ENCODE results near the gene PDLIM7.

The PDLIM7 gene

GRCh38 chr5:177540438-177540837 is 43.0 kb upstream of the PDLIM7 start:
- H4K20me1 ChIP-seq (ENCODE audit: insufficient read depth, low read length), result peaks cover 32% of the 10 kb centered on the region
- TF ChIP-seq EZH2phosphoT487 (IDR thresholded peaks at IDR 0.05; ENCODE audit: low read depth) (no peak), CTCF (IDR thresholded peaks at IDR 0.05; ENCODE audit: low read depth, low read length) (no peak)
- H3K79me2 ChIP-seq (ENCODE audit: low read length), result peaks cover 43% of the 10 kb centered on the region
- no peak overlapping the region for H3K9ac ChIP-seq (ENCODE audit: low read length)
- no peaks in the 10 kb centered on the region for H3K27me3 ChIP-seq (ENCODE audit: low read depth, low read length)
- no peaks in the 10 kb centered on the region for H3K4me1 ChIP-seq (ENCODE audit: low read length)
- no peaks in the 10 kb centered on the region for H3K9me3 ChIP-seq (ENCODE audit: insufficient read depth, low read length)
- H3K36me3 ChIP-seq (replicated peaks; ENCODE audit: low read depth, low read length), result peaks cover 32% of the 10 kb centered on the region
- H2AFZ ChIP-seq (ENCODE audit: low read depth, low read length), result no peak overlapping the region
- no peak overlapping the region for H3K4me3 ChIP-seq (ENCODE audit: low read length)
- H3K27ac ChIP-seq (ENCODE audit: low read length), result no peak overlapping the region
- no peak overlapping the region for H3K4me2 ChIP-seq (ENCODE audit: low read length)

- H3K9me3 ChIP-seq (ENCODE audit: insufficient read depth, low read length), result no peaks in the 10 kb centered on the region
- H3K27me3 ChIP-seq (ENCODE audit: low read depth, low read length), result no peaks in the 10 kb centered on the region
- H3K79me2 ChIP-seq (ENCODE audit: low read length), result peaks cover 42% of the 10 kb centered on the region
- H4K20me1 ChIP-seq (ENCODE audit: insufficient read depth, low read length), result peaks cover 32% of the 10 kb centered on the region
- no peak overlapping the region for H2AFZ ChIP-seq (ENCODE audit: low read depth, low read length)
- H3K4me1 ChIP-seq (ENCODE audit: low read length), result no peaks in the 10 kb centered on the region
- H3K36me3 ChIP-seq (replicated peaks; ENCODE audit: low read depth, low read length), result peaks cover 32% of the 10 kb centered on the region
- no peak overlapping the region for H3K9ac ChIP-seq (ENCODE audit: low read length)
- TF ChIP-seq EZH2phosphoT487 (IDR thresholded peaks at IDR 0.05; ENCODE audit: low read depth), result no peak
- TF ChIP-seq CTCF (IDR thresholded peaks at IDR 0.05; ENCODE audit: low read depth, low read length), result no peak
- no peak overlapping the region for H3K27ac ChIP-seq (ENCODE audit: low read length)
- no peak overlapping the region for H3K4me2 ChIP-seq (ENCODE audit: low read length)
- no peak overlapping the region for H3K4me3 ChIP-seq (ENCODE audit: low read length)
These were observed 42.0 kb upstream of the PDLIM7 start for GRCh38 chr5:177539411-177539810.

DNA sequence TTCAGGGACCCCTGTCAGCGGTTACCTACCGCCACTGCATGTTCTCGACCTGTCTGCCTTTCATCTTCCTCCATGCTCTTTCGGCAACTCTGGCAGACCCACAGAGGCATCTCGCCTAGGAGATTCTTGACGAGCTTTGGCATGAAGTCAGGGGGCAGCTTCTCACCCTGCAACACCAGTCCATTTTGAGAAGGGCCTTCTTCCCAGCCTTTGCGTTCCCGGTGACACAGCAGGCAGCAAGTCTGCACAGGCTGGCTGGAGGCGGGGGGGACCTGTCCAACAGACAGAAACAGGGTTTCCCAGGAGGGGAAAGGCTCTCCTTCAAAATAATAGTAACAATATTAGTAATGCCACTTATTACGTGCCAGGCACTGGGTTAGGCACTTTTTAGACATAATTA is 41.5 kb upstream of the PDLIM7 start:
- Histone ChIP-seq H3K27ac (ENCODE audit: low read length) (no peak overlapping the region), H4K20me1 (ENCODE audit: insufficient read depth, low read length) (peaks cover 32% of the 10 kb centered on the region), H3K27me3 (ENCODE audit: low read depth, low read length) (no peaks in the 10 kb centered on the region), H3K4me2 (ENCODE audit: low read length) (no peak overlapping the region), H2AFZ (ENCODE audit: low read depth, low read length) (no peak overlapping the region), H3K36me3 (replicated peaks; ENCODE audit: low read depth, low read length) (peaks cover 34% of the 10 kb centered on the region), H3K4me3 (ENCODE audit: low read length) (no peak overlapping the region), H3K9me3 (ENCODE audit: insufficient read depth, low read length) (no peaks in the 10 kb centered on the region), H3K4me1 (ENCODE audit: low read length) (no peaks in the 10 kb centered on the region), H3K79me2 (ENCODE audit: low read length) (peaks cover 38% of the 10 kb centered on the region), H3K9ac (ENCODE audit: low read length) (no peak overlapping the region)
- TF ChIP-seq EZH2phosphoT487 (IDR thresholded peaks at IDR 0.05; ENCODE audit: low read depth) (no peak), CTCF (IDR thresholded peaks at IDR 0.05; ENCODE audit: low read depth, low read length) (no peak)

- Histone ChIP-seq H3K9ac (ENCODE audit: low read length) (no peak overlapping the region), H3K27ac (ENCODE audit: low read length) (no peak overlapping the region)
- no peak for TF ChIP-seq EZH2phosphoT487 (IDR thresholded peaks at IDR 0.05; ENCODE audit: low read depth)
- no peak for TF ChIP-seq CTCF (IDR thresholded peaks at IDR 0.05; ENCODE audit: low read depth, low read length)
These were observed 40.3 kb upstream of the PDLIM7 start for GRCh38 chr5:177537389-177538361.

More at GRCh38 chr5:177537389-177538361, 40.3 kb upstream of the PDLIM7 start:
- H3K79me2 ChIP-seq (ENCODE audit: low read length), result peaks cover 26% of the 10 kb centered on the region
- no peaks in the 10 kb centered on the region for H3K9me3 ChIP-seq (ENCODE audit: insufficient read depth, low read length)
- H3K4me1 ChIP-seq (ENCODE audit: low read length), result no peaks in the 10 kb centered on the region
- no peaks in the 10 kb centered on the region for H3K27me3 ChIP-seq (ENCODE audit: low read depth, low read length)
- H4K20me1 ChIP-seq (ENCODE audit: insufficient read depth, low read length), result peaks cover 23% of the 10 kb centered on the region
- no peak overlapping the region for H3K4me3 ChIP-seq (ENCODE audit: low read length)
- no peak overlapping the region for H2AFZ ChIP-seq (ENCODE audit: low read depth, low read length)
- H3K36me3 ChIP-seq (replicated peaks; ENCODE audit: low read depth, low read length), result peaks cover 36% of the 10 kb centered on the region
- H3K4me2 ChIP-seq (ENCODE audit: low read length), result no peak overlapping the region

Measured in OCI-LY3 (cell line).